ENCODE data around the gene KIRREL1. TPM values are rescaled to one million over a fixed set of nuclear protein-coding genes. Genes with fewer than 3 reads are reported as not detected.

Gene KIRREL1
- total and polyA plus RNA-seq, 7 donors = 0.92 to 57.0 (median 29.0) TPM

- Histone ChIP-seq H3K36me3 (no peaks in the 10 kb centered on the region), H3K27me3 (no peaks in the 10 kb centered on the region), H3K4me1 (peaks cover 0 to 32% (median 25%) of the 10 kb centered on the region in 4 donors), H3K9me3 (no peaks in the 10 kb centered on the region), H3K4me3 (no peak overlapping the region), H3K27ac (peak overlapping the region in 1 of 4 donors; percentile 50)
- TF ChIP-seq POLR2AphosphoS5 (IDR thresholded peaks at IDR 0.05) = no peak
- TF ChIP-seq, protein P1, sequence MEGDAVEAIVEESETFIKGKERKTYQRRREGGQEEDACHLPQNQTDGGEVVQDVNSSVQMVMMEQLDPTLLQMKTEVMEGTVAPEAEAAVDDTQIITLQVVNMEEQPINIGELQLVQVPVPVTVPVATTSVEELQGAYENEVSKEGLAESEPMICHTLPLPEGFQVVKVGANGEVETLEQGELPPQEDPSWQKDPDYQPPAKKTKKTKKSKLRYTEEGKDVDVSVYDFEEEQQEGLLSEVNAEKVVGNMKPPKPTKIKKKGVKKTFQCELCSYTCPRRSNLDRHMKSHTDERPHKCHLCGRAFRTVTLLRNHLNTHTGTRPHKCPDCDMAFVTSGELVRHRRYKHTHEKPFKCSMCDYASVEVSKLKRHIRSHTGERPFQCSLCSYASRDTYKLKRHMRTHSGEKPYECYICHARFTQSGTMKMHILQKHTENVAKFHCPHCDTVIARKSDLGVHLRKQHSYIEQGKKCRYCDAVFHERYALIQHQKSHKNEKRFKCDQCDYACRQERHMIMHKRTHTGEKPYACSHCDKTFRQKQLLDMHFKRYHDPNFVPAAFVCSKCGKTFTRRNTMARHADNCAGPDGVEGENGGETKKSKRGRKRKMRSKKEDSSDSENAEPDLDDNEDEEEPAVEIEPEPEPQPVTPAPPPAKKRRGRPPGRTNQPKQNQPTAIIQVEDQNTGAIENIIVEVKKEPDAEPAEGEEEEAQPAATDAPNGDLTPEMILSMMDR (IDR thresholded peaks at IDR 0.05) = no peak
- TF ChIP-seq POLR2A (IDR thresholded peaks at IDR 0.05) = no peak
- TF ChIP-seq EP300 (IDR thresholded peaks at IDR 0.05) = no peak
- 59 to 71% methylated on average over 2 of the region's 2 CpGs for WGBS, 2 donors
- intact Hi-C loops (cut with DNase I) = no loop called here
- no peak for DNase-seq
These were observed 154.0 kb downstream of the KIRREL1 start for GRCh38 chr1:158147401-158147800.

GRCh38 chr1:158147869-158148268, 154.4 kb downstream of the KIRREL1 start:
- no peaks in the 10 kb centered on the region for H3K9me3 ChIP-seq
- peaks cover 0 to 32% (median 25%) of the 10 kb centered on the region in 4 donors for H3K4me1 ChIP-seq
- no peaks in the 10 kb centered on the region for H3K36me3 ChIP-seq
- intact Hi-C loops (cut with DNase I) = no loop called here
- peak overlapping the region in 2 of 4 donors; percentile 1 to 50 for H3K27ac ChIP-seq
- no peak for DNase-seq
- H3K27me3 ChIP-seq = no peaks in the 10 kb centered on the region
- TF ChIP-seq POLR2AphosphoS5 (IDR thresholded peaks at IDR 0.05) (no peak), POLR2A (IDR thresholded peaks at IDR 0.05) (no peak), EP300 (IDR thresholded peaks at IDR 0.05) (no peak)
- TF ChIP-seq, protein P1 (IDR thresholded peaks at IDR 0.05) = no peak
- WGBS, 2 donors = 79 to 88% methylated on average over 3 of the region's 3 CpGs
- no peak overlapping the region for H3K4me3 ChIP-seq

- no peaks in the 10 kb centered on the region for H3K27me3 ChIP-seq
- H3K27ac ChIP-seq = peak overlapping the region in 3 of 4 donors; percentile 68 to 77 (median 75)
- 56 to 74% methylated on average over 1 of the region's 1 CpG for whole genome bisulfite sequencing, 2 donors
- no peaks in the 10 kb centered on the region for H3K36me3 ChIP-seq
- intact Hi-C loops (cut with DNase I) = no loop called here
- no peak overlapping the region for H3K4me3 ChIP-seq
- peaks cover 0 to 32% (median 25%) of the 10 kb centered on the region in 4 donors for H3K4me1 ChIP-seq
- no peaks in the 10 kb centered on the region for H3K9me3 ChIP-seq
- TF ChIP-seq EP300 (IDR thresholded peaks at IDR 0.05) (no peak), POLR2AphosphoS5 (IDR thresholded peaks at IDR 0.05) (no peak), POLR2A (IDR thresholded peaks at IDR 0.05) (no peak)
- TF ChIP-seq, protein P1 (IDR thresholded peaks at IDR 0.05) = no peak
- no peak for DNase-seq
These were observed 155.0 kb downstream of the KIRREL1 start for GRCh38 chr1:158148468-158148867.

GRCh38 chr1:158149175-158149574, 155.7 kb downstream of the KIRREL1 start:
- 51 to 57% methylated on average over 8 of the region's 8 CpGs for WGBS, 2 donors
- peak overlapping the region; percentile 53 to 77 (median 72) for H3K27ac ChIP-seq
- no peaks in the 10 kb centered on the region for H3K9me3 ChIP-seq
- H3K27me3 ChIP-seq = no peaks in the 10 kb centered on the region
- intact Hi-C loops (cut with DNase I) = no loop called here
- peak overlapping the region; percentile 23 to 44 (median 38) for H3K4me3 ChIP-seq
- peaks cover 0 to 32% (median 25%) of the 10 kb centered on the region in 4 donors for H3K4me1 ChIP-seq
- TF ChIP-seq, protein P1 (IDR thresholded peaks at IDR 0.05) = no peak
- no peak for TF ChIP-seq EP300 (IDR thresholded peaks at IDR 0.05)
- no peak for TF ChIP-seq POLR2A (IDR thresholded peaks at IDR 0.05)
- no peak for TF ChIP-seq POLR2AphosphoS5 (IDR thresholded peaks at IDR 0.05)
- no peaks in the 10 kb centered on the region for H3K36me3 ChIP-seq
- DNase-seq = peak; percentile 67

Other genes starting within 250 kb of the KIRREL1 start
- gene FCRL2, start 216.5 kb upstream of the KIRREL1 start, total RNA-seq = not detected
- gene FCRL2, start 216.5 kb upstream of the KIRREL1 start, polyA plus RNA-seq = 10 to 100 TPM in 1 of 3 donors, under 1 TPM in 1, not detected in 1; 0.60 to 13.6 TPM
- gene FCRL1, start 173.5 kb upstream of the KIRREL1 start, total RNA-seq = not detected
- 10 to 100 TPM in 1 of 3 donors, under 1 TPM in 1, not detected in 1; 0.60 to 35.4 TPM for gene FCRL1, start 173.5 kb upstream of the KIRREL1 start, polyA plus RNA-seq
- gene CD5L, start 151.8 kb upstream of the KIRREL1 start, total RNA-seq = not detected
- under 1 TPM in 1 of 3 donors, not detected in 2; 0.07 TPM for gene CD5L, start 151.8 kb upstream of the KIRREL1 start, polyA plus RNA-seq
- 1 to 10 TPM; 1.1 to 3.0 (median 2.2) TPM for gene CD1D, start 187.2 kb downstream of the KIRREL1 start, total RNA-seq
- gene CD1D, start 187.2 kb downstream of the KIRREL1 start, polyA plus RNA-seq = 1 to 10 TPM in 2 of 3 donors, under 1 TPM in 1; 0.60 to 5.9 (median 3.2) TPM